ENCODE measurements around the gene CNR2.

Gene CNR2

DNA sequence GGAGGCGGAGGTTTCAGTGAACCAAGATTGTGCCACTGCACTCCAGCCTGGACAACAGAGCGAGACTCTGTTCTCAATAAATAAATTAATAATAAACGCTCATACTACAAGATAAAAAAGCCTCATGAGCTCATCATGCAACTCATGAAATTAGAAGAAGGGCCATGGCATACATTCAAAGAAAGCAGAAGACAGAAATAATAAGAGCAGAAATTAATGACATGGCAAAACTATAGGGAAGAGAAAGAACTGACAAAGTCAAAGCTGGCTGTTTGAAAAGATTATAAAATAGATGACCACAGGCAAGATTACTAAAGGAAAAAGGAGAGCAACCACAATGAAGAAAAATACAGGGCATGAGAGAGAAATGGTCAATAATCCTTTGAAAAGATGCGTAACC lies 30.4 kb downstream of the CNR2 start:
- Histone ChIP-seq H3F3A (ENCODE audit: low read depth) (no peaks in the 10 kb centered on the region), H3K4me1 (ENCODE audit: insufficient read depth, low read length, poor library complexity, severe bottlenecking) (no peaks in the 10 kb centered on the region), H3K27me3 (ENCODE audit: insufficient read depth, low read length, poor library complexity, severe bottlenecking) (no peaks in the 10 kb centered on the region), H3K4me3 (ENCODE audit: low read length, poor library complexity, severe bottlenecking) (no peak overlapping the region), H3K9ac (ENCODE audit: low read depth, low read length, poor library complexity, severe bottlenecking) (no peak overlapping the region), H4K20me1 (ENCODE audit: insufficient read depth, low read length, poor library complexity, severe bottlenecking) (no peaks in the 10 kb centered on the region), H3K9me3 (ENCODE audit: insufficient read depth, low read depth, low read length) (peaks cover 16% of the 10 kb centered on the region; the same call in 1 of the 2 replicates), H3K4me2 (ENCODE audit: low read depth, low read length, poor library complexity, severe bottlenecking) (no peak overlapping the region), H3K36me3 (ENCODE audit: insufficient read depth, low read length) (no peaks in the 10 kb centered on the region), H3K79me2 (ENCODE audit: insufficient read depth, low read length) (no peaks in the 10 kb centered on the region), H2AFZ (ENCODE audit: low read length) (no peak overlapping the region), H3K9me2 (replicated peaks; ENCODE audit: low read depth, low read length) (no peaks in the 10 kb centered on the region)
- TF ChIP-seq EZH2phosphoT487 (IDR thresholded peaks at IDR 0.05; ENCODE audit: borderline replicate concordance): no peak
- TF ChIP-seq CTCF (conservative IDR thresholded peaks at IDR 0.05; ENCODE audit: low read length): no peak

GRCh38 chr1:23879809-23880208 lies 33.4 kb downstream of the CNR2 start:
- Histone ChIP-seq H2AFZ (ENCODE audit: low read length) (no peak overlapping the region), H3K27me3 (ENCODE audit: insufficient read depth, low read length, poor library complexity, severe bottlenecking) (no peaks in the 10 kb centered on the region), H3K36me3 (ENCODE audit: insufficient read depth, low read length) (no peaks in the 10 kb centered on the region; the same call in 1 of the 2 replicates), H3F3A (ENCODE audit: low read depth) (no peaks in the 10 kb centered on the region), H3K9me3 (ENCODE audit: insufficient read depth, low read depth, low read length) (peaks cover 16% of the 10 kb centered on the region; the same call in 1 of the 2 replicates), H3K9me2 (replicated peaks; ENCODE audit: low read depth, low read length) (no peaks in the 10 kb centered on the region), H3K4me2 (ENCODE audit: low read depth, low read length, poor library complexity, severe bottlenecking) (no peak overlapping the region), H3K4me1 (ENCODE audit: insufficient read depth, low read length, poor library complexity, severe bottlenecking) (no peaks in the 10 kb centered on the region), H3K79me2 (ENCODE audit: insufficient read depth, low read length) (no peaks in the 10 kb centered on the region), H3K4me3 (ENCODE audit: low read length, poor library complexity, severe bottlenecking) (no peak overlapping the region), H3K9ac (ENCODE audit: low read depth, low read length, poor library complexity, severe bottlenecking) (no peak overlapping the region), H4K20me1 (ENCODE audit: insufficient read depth, low read length, poor library complexity, severe bottlenecking) (no peaks in the 10 kb centered on the region)
- no peak for TF ChIP-seq CTCF (conservative IDR thresholded peaks at IDR 0.05; ENCODE audit: low read length)
- TF ChIP-seq EZH2phosphoT487 (IDR thresholded peaks at IDR 0.05; ENCODE audit: borderline replicate concordance): no peak

DNA sequence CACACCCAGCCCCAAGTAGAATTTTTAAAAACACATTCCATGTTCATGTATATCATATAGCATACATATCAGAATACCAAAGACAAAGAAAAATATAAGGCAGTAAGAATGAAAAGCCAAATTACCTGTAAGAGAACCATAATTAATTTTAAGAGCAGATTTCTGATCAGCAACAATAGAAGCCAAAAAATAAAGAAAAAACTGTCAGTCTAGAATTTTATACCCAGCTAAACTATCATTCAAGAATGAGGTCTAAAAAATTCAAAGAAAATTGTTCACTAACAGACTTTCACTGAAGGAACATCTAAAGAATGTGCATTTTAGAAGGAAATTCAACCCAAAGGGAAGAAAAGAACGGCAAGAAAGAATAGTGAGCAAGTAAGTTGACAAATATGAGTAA lies 34.5 kb downstream of the CNR2 start:
- Histone ChIP-seq H3K4me1 (ENCODE audit: insufficient read depth, low read length, poor library complexity, severe bottlenecking) (no peaks in the 10 kb centered on the region), H3K9me3 (ENCODE audit: insufficient read depth, low read depth, low read length) (peaks cover 16% of the 10 kb centered on the region; the same call in 1 of the 2 replicates)
- TF ChIP-seq EZH2phosphoT487 (IDR thresholded peaks at IDR 0.05; ENCODE audit: borderline replicate concordance) (no peak), CTCF (conservative IDR thresholded peaks at IDR 0.05; ENCODE audit: low read length) (no peak)

More for the DNA sequence above, 34.5 kb downstream of the CNR2 start:
- H4K20me1 ChIP-seq (ENCODE audit: insufficient read depth, low read length, poor library complexity, severe bottlenecking): no peaks in the 10 kb centered on the region
- no peak overlapping the region for H3K4me3 ChIP-seq (ENCODE audit: low read length, poor library complexity, severe bottlenecking)
- H2AFZ ChIP-seq (ENCODE audit: low read length): no peak overlapping the region
- H3K27me3 ChIP-seq (ENCODE audit: insufficient read depth, low read length, poor library complexity, severe bottlenecking): no peaks in the 10 kb centered on the region
- no peak overlapping the region for H3K4me2 ChIP-seq (ENCODE audit: low read depth, low read length, poor library complexity, severe bottlenecking)
- no peaks in the 10 kb centered on the region for H3K79me2 ChIP-seq (ENCODE audit: insufficient read depth, low read length)
- no peaks in the 10 kb centered on the region; the same call in 1 of the 2 replicates for H3K36me3 ChIP-seq (ENCODE audit: insufficient read depth, low read length)
- no peak overlapping the region for H3K9ac ChIP-seq (ENCODE audit: low read depth, low read length, poor library complexity, severe bottlenecking)
- H3K9me2 ChIP-seq (replicated peaks; ENCODE audit: low read depth, low read length): no peaks in the 10 kb centered on the region
- no peaks in the 10 kb centered on the region for H3F3A ChIP-seq (ENCODE audit: low read depth)
